ENCODE measurements around the gene LACTBL1.
"Not testable (repeated sequence)": the region's sequence is repeated elsewhere in the genome, so short reads cannot be mapped to it uniquely, and the experiment has no call there.

Gene LACTBL1, protein sequence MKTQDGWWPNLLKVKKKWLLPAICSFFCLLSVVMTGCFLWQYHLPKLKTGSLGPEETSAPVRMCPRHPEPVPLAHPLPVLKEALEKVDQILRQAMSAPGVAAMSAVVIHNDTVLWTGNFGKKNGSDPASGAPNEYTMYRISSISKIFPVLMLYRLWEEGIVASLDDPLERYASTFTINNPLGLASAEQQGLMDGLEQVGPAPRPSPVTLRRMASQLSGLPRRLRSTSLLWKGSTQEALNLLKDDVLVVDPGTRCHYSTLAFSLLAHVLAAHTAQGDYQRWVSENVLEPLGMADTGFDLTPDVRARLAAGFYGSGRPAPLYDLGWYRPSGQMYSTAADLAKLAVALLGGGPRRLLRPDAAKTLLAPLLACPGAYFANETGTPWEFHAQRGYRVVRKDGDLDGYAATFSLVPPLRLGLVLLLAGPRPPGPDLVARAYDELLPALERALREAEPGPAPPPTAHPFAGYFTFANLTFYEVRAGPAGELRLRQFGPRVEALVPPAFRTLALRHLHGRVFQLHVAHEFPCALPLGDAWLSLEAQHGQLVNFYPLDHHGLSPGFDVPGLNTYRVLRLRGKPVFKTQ

DNA sequence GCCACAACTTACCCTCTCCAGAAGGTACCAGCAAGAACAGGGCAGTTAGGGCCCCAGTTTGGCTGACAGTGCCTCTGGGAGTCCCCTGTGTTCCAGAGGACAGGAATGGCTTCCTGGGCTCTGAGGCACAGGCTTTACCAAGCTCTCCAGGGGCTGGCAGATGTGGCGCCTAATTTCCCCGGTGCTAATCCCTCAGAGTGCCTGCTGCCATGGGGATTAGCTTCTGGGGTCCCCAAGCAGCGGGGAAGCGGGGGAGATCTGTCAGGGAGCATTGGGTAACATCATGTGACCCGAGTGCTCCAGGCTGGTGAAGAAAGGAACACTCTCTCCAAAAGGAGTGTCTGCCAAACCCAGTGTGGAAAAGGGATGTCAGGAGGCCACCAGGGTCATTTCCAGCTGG lies at the start of gene LACTBL1:
LACTBL1 (minus strand) TSS at position 107 of the 400 bp plus-strand sequence. CDS start 550 bp downstream, outside the sequence.
- no peak for DNase-seq

DNA sequence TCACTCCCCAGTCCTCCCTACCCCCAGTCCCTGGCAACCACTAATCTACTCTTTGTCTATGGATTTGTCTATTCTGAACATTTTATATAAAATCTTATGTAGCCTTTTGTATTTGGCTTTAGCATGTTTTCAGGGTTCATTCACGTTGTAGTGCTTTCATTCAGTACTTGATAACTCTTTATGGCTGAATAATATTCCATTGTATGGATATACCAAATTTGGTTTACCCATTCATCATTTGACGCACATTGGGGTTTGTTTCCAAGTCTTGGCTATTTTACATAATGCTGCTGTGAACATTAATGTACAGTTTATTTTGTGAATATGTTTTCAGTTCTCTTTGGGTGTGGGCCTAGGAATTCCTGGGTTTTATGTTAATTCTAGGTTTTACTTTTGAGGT lies 49.2 kb upstream of the LACTBL1 start:
- DNase-seq = no peak

DNA sequence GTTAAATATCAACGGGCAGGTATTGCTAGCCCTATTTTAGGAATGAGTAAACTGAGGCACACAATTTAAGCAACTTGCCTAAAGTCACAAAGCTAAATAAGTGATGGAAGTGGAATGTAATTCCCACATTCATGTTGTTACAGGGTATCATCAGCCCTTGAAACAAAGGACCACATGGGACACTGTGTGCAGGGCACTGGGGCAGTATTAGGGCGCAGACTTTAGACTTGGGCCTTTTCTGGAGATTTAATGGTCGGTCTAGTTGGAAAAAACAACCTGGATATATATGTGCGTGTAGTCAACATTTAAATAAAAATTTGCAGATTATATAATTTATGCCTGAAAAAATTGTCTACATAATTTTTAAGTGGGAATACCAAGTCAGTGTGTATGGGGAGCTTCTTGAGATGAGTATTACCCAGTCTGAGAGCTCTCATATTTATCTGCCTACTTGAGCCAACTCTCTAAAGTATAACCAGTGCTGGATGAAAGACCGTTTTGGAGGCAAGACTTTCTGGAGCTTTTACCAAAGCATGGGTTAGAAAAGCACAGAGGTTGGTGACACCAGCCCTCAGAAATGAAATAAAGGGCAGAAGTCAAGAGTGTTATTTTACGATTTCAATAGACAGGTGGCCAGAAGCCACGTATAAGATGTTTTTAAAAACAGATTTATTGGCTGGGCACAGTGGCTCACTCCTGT lies 48.2 kb upstream of the LACTBL1 start:
- no peak for DNase-seq

DNA sequence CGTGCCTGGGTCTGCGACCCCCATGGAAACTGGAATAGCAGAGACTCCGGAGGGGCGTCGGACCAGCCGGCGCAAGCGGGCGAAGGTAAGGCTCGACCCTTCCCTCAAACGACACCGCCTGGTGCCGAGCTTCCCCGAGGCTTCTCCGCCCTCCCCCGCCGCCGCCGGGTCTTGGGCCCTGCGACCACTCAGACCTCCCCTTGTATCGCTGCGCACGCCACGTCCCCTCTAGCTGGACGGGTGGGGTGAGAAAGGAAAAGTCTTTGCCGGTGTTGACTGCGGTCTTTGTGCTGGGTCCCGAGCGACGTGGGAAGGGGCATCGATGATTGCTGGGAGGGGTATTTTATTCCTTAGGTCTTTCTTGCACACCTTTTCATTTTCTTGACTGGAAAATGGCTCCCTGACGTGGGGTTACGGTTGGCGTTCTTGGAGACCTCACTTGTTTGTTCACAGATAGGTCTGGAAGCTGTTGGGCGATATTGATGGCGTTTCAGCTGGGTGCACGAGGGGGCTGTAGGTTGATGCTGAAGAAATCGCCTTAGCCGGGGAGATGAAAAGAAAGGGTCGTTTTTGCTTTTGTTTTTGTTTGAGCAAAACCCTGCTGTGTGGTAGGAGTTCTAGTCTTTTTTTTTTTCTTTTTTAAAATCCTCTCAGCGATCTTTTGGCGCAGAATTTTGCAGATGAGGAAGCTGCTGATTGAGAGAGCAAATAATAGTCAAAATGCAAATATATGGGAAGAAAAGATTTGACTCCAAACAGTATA lies 47.4 kb upstream of the LACTBL1 start:
- DNase-seq = peak; percentile 64

DNA sequence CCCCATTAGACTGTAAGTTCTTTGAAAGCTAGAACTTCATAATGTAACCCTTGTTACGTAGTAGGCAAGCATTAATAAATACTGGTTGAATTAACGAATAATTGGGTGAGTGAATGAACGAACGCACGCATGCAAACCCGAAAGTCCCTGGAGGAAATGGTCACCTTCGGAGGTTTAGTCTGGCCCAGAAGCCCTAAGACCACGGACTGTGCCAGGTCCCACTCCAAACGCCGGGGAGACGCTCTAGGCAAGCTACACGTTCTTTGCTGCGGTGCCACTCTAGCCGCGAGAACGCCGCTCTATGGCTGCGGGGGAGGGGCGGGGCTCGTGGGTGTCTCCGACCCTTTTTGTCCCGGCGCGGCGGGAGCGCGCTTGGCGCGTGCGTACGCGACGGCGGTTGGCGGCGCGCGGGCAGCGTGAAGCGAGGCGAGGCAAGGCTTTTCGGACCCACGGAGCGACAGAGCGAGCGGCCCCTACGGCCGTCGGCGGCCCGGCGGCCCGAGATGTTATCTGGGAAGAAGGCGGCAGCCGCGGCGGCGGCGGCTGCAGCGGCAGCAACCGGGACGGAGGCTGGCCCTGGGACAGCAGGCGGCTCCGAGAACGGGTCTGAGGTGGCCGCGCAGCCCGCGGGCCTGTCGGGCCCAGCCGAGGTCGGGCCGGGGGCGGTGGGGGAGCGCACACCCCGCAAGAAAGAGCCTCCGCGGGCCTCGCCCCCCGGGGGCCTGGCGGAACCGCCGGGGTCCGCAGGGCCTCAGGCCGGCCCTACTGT lies 46.6 kb upstream of the LACTBL1 start, which contains the start of gene KDM1A:
KDM1A (plus strand) TSS at position 375 of the 769 bp plus-strand sequence; CDS start at position 504, 129 bp downstream.
- peak; percentile 99 for DNase-seq

DNA sequence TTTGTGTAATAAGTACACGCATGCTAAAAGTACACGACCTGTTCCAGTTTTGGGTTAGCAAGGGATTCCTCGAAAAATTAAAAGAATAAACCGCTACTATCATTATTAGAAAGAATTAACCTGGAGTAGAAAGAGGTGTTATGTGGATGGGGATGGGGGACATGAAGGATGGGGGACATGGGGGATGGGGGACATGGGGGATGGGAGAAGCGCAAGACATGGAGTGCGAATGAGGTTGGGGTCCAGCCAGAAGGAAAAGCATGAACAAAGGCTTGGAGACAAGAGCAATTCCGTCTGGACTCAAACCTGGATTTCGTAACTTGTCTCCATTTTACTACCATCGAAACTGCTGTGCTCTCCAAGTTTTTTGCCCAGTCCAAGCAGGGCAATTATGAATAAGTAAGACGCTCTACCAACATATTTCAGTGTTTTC lies 46.0 kb upstream of the LACTBL1 start:
- peak; percentile 33 for DNase-seq

DNA sequence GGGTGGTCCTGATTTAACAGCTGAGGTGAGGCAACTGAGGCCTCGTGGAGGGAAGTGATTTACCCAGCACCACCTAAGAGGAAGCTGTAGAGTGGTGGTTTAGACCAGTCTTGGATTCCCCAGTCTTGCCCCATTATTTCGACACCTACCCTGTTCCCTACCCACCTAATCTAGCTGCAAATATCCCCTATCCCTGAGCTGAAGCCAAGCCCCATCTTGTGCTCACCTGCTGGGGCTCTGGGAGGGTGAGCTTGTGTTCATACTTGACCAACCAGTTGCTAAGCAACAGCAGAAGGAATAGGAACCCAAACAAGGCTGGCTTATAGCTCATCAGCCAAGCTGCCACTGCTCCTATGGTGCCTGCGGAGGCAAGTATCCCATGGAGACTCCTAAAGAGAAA lies 41.0 kb upstream of the LACTBL1 start:
- DNase-seq = no peak

DNA sequence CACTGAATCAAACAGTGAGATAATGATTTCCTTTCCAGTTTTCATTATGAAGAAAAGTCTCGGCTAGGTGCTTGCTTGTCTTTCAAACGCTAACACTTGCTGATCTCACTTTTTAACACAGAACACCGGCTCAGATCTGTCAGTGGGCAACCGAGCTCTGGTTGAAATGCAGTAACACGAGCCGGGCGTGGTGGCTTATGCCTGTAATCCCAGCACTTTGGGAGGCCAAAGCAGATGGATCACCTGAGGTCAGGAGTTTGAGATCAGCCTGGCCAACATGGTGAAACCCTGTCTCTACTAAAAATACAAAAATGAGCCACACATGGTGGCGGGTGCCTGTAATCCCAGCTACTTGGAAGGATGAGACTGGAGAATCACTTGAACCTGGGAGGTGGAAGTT lies 37.4 kb upstream of the LACTBL1 start:
- DNase-seq = not testable (repeated sequence)

DNA sequence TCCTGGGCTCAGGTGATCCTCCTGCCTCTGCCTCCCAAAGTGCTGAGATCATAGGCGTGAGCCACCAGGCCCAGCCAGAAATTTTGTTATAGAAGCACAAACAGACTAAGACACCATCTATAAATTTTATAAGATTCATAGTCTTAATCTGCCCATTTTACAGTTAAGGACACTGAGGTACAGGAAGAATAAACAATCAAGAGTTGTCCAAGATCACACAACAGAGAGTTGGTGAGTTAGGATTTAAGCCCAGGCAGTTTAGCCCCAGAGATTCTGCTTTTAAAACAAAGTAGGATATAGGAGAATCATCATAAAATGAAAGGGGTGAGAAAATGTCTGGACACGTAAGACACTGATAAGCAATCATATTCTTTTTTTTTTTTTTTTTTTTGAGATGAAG lies 36.2 kb upstream of the LACTBL1 start:
- DNase-seq = no peak

DNA sequence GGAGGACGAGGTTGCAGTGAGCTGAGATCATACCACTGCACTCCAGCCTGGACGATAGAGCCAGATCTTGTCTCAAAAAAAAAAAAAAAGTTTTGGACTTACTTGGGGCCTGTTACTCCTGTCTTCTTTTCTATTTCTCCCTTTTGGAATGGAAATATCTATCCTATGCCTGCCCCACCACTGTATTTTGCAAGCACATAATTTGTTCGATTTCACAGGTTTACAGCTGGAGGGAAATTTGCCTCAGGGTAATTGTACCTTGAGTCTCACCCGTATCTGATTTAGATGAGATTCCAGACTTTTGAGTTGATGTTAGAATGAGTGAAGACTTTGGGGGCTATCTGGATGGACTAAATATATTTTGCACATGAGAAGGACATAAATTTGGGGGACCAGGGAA lies 34.4 kb upstream of the LACTBL1 start:
- no peak for DNase-seq

DNA sequence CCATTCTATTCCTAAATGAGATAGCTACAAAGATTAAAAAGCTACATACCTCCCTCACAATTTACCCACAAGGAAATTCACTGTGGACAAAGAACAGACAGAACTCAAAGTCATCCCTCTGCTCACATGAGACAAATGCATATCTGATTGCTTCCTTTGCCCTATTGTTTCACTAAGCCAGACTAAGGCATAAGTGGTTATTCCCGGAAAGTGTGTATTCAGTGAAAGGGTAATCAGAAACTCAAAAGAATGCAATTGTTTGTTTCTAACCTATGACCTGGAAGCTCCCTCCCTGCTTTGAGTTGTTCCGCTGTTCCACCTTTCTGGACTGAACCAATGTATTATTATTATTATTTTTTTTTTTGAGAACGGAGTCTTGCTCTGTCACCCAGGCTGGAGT lies 32.1 kb upstream of the LACTBL1 start:
- DNase-seq = not testable (repeated sequence)

DNA sequence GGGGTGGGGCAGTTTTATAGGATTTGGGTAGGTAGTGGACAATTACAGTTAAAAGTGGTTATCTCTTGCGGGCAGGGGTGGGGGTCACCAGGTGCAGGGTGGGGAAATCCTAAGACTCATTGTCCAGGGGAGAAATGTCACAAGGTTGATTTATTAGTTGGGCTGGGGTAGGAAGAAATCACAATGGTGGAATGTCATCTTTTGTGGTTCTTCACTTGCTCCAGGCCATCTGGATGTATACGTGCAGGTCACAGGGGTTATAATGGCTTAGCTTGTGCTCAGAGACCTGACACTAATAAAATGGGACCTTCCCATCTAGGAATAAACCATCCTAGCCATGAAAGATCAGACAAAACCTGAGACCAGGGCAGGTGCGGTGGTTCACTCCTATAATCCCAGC lies 31.4 kb upstream of the LACTBL1 start:
- DNase-seq = no peak

DNA sequence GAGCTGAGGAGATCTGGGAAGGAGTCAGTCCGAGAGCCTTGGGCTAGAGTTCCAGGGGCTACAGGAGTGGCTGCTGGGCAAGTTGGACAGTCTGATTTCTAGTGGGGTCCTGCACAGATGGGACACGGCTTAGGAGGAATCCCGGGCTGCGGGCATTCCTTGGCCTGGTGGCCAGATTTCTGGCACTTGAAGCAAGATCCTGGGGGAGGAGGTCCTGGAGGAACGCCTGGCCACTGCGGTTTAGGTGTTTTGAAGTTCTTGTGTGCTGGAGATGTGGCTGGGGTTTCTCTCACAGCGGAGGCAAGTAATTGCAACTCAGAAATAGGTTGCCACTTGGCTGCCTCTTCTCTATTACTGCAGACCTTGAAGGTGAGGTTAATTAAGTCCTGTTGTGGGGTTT lies 29.6 kb upstream of the LACTBL1 start:
- not testable (repeated sequence) for DNase-seq

DNA sequence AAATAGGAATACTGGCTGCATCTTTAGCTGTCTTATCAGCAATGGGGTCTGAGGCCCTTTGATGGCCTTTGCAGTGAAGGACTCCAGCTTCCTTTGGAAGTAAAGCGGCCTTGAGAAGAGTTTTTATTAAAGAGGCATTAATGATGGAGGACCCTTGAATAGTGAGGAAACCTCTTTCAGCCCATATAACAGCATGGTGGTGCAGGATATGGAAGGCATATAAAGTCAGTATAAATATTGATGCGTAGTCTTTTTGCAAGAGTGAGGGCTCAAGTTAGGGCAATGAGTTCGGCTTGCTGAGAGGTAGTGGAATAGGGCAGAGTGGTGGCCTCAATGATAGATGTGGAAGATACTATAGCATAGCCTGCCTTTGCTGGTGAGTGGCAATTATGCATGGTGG lies 27.5 kb upstream of the LACTBL1 start:
- DNase-seq = not testable (repeated sequence)

DNA sequence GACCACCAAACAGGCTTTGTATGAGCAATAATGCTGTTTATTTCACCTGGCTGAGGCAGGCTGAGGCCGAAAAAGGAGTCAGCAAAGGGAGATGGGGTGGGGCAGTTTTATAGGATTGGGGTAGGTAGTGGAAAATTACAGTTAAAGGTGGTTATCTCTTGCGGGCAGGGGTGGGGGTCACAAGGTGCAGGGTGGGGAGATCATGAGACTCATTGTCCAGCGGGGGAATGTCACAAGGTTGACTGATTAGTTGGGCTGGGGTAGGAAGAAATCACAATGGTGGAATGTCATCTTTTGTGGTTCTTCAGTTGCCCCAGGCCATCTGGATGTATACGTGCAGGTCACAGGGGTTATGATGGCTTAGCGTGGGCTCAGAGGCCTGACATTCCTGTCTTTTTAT lies 24.9 kb upstream of the LACTBL1 start:
- DNase-seq = not testable (repeated sequence)

DNA sequence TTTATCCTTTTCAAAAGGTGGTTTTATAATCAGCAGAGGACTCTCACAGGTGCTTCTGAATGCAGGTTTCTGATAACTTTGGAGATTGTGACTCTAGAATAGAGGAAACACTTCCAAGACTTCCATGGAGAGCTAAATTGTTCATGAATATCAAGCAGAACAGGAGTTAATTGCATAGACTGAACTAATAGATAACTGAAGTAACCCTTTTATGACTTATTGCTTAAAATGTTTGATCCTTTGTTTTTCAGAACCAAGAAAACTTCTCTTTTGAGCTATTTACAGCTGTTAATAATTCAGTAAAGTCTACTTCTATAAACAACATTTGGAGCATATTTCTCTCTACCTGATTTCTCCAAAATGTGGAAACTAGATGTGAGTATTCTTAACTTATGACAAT lies 23.1 kb upstream of the LACTBL1 start:
- DNase-seq = no peak

DNA sequence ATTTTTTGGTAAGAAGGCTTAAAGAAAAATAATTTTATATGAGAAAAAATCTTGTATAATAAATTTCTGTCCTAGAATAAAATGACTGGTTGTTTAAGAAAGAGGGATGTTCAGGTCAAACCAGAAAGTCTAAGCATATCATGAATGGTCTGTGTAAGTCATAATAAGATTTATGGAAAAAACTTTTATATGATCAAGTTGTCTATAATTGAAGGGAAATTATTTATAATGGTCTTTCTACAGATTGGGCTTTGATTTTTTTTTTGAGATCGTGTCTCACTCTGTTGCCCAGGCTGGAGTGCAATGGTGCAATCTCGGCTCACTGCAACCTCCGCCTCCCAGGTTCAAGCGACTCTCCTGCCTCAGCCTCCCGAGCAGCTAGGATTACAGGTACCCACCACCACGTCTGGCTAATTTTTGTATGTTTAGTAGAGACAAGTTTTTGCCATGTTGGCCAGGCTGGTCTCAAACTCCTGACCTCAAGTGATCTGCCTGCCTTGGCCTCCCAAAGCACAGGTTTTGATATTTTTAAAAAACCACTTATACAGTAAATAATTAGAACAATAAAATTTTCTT lies 20.6 kb upstream of the LACTBL1 start:
- DNase-seq = not testable (repeated sequence)

DNA sequence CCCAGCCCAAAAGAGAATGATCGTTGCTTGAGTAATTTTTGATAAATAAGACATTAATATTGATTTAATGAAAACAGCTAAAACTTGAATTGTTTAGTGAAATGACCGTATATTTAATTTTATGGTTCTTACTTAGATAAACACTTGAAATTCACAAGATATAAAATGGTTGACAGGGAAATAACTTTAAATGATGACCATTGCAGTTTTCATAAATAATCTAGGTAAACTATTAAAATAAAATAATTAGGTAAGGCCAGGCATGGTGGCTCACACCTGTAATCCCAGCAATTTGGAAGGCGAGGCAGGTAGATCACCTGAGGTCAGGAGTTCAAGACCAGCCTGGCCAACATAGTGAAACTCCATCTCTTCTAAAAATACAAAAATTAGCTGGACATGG lies 19.7 kb upstream of the LACTBL1 start:
- not testable (repeated sequence) for DNase-seq

DNA sequence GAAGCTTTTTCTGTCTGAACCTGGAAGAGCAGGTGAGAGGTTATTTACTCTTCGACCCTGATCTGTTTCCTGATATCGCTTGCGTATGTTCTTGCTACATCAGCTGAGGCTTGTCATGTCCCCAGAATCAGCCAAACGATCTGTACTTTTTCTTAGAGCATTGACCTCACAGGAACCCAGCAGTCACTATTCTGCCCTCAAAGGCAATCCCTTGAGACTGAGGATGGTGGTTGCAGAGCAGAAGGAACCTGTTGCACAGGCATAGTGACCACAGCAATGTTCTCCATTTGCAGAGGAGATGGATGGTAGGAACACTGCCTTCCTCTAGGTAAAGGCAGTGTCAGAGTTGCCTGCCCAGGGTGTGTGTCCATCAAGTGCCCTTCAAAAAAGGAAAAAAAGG lies 11.3 kb upstream of the LACTBL1 start:
- no peak for DNase-seq

DNA sequence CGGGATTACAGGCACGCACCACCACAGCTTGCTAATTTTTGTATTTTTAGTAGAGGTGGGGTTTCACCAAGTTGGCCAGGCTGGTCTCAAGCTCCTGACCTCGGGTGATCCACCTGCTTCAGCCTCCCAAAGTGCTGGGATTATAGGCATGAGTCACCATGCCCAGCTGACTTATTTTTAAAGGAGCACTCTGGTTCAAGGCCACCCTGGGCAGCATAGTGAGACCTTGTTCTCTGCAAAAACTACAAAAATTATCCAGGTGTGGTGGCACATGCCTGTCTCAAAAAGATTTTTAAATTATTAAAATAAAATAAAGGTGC lies 7.8 kb upstream of the LACTBL1 start:
- DNase-seq = not testable (repeated sequence)

DNA sequence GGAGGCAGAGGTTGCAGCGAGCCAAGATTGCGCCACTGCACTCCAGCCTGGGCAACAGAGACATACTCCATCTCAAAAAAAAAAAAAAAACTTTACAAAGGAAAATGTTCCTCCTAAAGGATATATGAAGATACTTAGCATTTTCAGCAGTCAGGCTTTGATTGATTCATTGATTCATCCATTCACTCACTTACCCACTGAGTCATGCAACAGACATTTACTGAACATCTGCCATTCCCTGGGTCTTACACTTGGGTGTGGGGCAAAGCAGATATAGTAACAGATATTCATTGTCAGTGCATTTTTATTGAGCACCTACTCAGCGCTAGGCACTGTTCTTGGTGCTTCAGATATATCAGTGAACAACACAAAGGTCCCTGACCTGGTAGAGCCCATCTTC lies 5.6 kb upstream of the LACTBL1 start:
- DNase-seq = no peak

All from left hindlimb (tissue), 1 donor.